ENCODE measurements around the gene USP17L13. TPM values are rescaled to one million over a fixed set of nuclear protein-coding genes. Genes with fewer than 3 reads are reported as not detected.
"Not testable (repeated sequence)": the region's sequence is repeated elsewhere in the genome, so short reads cannot be mapped to it uniquely, and the experiment has no call there.

Gene USP17L13
- not detected for total RNA-seq

- not testable (repeated sequence) for DNase-seq (ENCODE audit: low spot score)
Measured at GRCh38 chr4:9224596-9224995, at the start of gene USP17L13. Gene USP17L13 (plus strand): TSS chr4:9224896. CDS start chr4:9224896, 0 bp downstream.

DNA sequence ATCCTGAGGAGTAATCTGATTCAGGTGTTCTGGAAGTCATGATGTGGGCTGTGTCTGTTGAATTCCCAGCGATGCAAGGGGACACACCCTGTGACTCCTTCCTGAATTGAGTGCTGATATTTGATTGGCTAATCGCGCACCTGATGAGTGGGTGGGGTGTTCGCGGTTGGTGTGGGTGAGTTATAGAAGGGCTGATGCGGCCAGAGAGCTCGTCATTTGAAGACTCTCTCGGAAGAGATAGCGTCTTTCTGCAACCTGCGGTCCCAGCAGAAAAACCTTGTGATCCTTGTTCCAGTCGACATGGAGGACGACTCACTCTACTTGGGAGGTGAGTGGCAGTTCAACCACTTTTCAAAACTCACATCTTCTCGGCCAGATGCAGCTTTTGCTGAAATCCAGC lies 14.3 kb upstream of the USP17L13 start, which contains the start of gene USP17L10:
TSS of gene USP17L10 (plus strand) at position 301 of the 400 bp plus-strand sequence. CDS start at position 301, 0 bp downstream.
- DNase-seq (ENCODE audit: low spot score) = not testable (repeated sequence)

DNA sequence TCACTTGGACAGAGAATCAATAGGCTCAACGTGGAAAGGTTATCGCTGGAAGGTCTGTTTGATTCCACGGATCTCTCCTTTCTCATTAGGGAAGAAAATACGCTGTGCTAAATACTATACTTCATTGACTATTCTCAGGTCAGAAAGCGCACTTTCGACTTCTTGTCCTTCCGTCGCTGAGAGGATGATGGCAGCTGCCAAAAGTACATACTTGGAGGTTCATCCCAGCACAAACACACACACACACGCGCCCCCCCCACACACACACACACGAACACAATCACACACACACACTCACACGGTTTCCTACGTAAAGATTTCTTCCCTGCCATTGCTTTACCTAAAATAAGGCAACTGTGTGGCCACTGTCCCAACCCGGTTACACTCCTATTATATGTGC lies 10.0 kb upstream of the USP17L13 start:
- DNase-seq (ENCODE audit: low spot score) = peak; percentile 33

DNA sequence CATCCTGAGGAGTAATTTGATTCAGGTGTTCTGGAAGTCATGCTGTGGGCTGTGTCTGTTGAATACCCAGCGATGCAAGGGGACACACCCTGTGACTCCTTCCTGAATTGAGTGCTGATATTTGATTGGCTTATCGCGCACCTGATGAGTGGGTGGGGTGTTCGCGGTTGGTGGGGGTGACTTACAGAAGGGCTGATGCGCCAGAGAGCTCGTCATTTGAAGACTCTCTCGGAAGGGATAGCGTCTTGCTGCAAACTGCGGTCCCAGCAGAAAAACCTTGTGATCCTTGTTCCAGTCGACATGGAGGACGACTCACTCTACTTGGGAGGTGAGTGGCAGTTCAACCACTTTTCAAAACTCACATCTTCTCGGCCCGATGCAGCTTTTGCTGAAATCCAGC lies 9.6 kb upstream of the USP17L13 start, which contains the start of gene USP17L11:
TSS of gene USP17L11 (plus strand) at position 301 of the 400 bp plus-strand sequence. CDS start at position 301, 0 bp downstream.
- not testable (repeated sequence) for DNase-seq (ENCODE audit: low spot score)

DNA sequence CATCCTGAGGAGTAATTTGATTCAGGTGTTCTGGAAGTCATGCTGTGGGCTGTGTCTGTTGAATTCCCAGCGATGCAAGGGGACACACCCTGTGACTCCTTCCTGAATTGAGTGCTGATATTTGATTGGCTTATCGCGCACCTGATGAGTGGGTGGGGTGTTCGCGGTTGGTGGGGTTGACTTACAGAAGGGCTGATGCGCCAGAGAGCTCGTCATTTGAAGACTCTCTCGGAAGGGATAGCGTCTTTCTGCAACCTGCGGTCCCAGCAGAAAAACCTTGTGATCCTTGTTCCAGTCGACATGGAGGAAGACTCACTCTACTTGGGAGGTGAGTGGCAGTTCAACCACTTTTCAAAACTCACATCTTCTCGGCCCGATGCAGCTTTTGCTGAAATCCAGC lies 4.8 kb upstream of the USP17L13 start, which contains the start of gene USP17L12:
TSS of gene USP17L12 (plus strand) at position 301 of the 400 bp plus-strand sequence. CDS start at position 301, 0 bp downstream.
- not testable (repeated sequence) for DNase-seq (ENCODE audit: low spot score)

- peak; percentile 20 for DNase-seq (ENCODE audit: low spot score)
Measured at GRCh38 chr4:9230249-9230648, 5.6 kb downstream of the USP17L13 start.

- not testable (repeated sequence) for DNase-seq (ENCODE audit: low spot score)
Measured at GRCh38 chr4:9234085-9234484, 9.4 kb downstream of the USP17L13 start, which contains the start of gene USP17L15. Gene USP17L15 (plus strand): TSS chr4:9234385. CDS start chr4:9234385, 0 bp downstream.

- peak; percentile 35 for DNase-seq (ENCODE audit: low spot score)
Measured at GRCh38 chr4:9238461-9238860, 13.8 kb downstream of the USP17L13 start.

- not testable (repeated sequence) for DNase-seq (ENCODE audit: low spot score)
Measured at GRCh38 chr4:9243579-9243978, 18.9 kb downstream of the USP17L13 start, which contains the start of gene USP17L17. Gene USP17L17 (plus strand): TSS chr4:9243879. CDS start chr4:9243879, 0 bp downstream.

DNA sequence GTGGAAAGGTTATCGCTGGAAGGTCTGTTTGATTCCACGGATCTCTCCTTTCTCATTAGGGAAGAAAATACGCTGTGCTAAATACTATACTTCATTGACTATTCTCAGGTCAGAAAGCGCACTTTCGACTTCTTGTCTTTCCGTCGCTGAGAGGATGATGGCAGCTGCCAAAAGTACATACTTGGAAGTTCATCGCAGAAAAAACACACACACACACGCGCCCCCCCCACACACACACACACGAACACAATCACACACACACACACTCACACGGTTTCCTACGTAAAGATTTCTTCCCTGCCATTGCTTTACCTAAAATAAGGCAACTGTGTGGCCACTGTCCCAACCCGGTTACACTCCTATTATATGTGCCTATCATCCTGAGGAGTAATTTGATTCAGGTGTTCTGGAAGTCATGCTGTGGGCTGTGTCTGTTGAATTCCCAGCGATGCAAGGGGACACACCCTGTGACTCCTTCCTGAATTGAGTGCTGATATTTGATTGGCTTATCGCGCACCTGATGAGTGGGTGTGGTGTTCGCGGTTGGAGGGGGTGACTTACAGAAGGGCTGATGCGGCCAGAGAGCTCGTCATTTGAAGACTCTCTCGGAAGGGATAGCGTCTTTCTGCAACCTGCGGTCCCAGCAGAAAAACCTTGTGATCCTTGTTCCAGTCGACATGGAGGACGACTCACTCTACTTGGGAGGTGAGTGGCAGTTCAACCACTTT lies 23.4 kb downstream of the USP17L13 start, which contains the start of gene USP17L18:
TSS of gene USP17L18 (plus strand) at position 678 of the 728 bp plus-strand sequence. CDS start at position 678, 0 bp downstream.
- peak; percentile 44 for DNase-seq (ENCODE audit: low spot score)

DNA sequence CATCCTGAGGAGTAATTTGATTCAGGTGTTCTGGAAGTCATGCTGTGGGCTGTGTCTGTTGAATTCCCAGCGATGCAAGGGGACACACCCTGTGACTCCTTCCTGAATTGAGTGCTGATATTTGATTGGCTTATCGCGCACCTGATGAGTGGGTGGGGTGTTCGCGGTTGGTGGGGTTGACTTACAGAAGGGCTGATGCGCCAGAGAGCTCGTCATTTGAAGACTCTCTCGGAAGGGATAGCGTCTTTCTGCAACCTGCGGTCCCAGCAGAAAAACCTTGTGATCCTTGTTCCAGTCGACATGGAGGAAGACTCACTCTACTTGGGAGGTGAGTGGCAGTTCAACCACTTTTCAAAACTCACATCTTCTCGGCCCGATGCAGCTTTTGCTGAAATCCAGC lies 28.4 kb downstream of the USP17L13 start, which contains the start of gene USP17L19:
TSS of gene USP17L19 (plus strand) at position 301 of the 400 bp plus-strand sequence. CDS start at position 301, 0 bp downstream.
- not testable (repeated sequence) for DNase-seq (ENCODE audit: low spot score)

GRCh38 chr4:9257824-9258223 lies 33.1 kb downstream of the USP17L13 start, which contains the start of gene USP17L20:
Gene USP17L20 (plus strand): TSS chr4:9258124. CDS start chr4:9258124, 0 bp downstream.
- not testable (repeated sequence) for DNase-seq (ENCODE audit: low spot score)

DNA sequence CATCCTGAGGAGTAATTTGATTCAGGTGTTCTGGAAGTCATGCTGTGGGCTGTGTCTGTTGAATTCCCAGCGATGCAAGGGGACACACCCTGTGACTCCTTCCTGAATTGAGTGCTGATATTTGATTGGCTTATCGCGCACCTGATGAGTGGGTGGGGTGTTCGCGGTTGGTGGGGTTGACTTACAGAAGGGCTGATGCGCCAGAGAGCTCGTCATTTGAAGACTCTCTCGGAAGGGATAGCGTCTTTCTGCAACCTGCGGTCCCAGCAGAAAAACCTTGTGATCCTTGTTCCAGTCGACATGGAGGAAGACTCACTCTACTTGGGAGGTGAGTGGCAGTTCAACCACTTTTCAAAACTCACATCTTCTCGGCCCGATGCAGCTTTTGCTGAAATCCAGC lies 37.9 kb downstream of the USP17L13 start, which contains the start of gene USP17L21:
TSS of gene USP17L21 (plus strand) at position 301 of the 400 bp plus-strand sequence. CDS start at position 301, 0 bp downstream.
- DNase-seq (ENCODE audit: low spot score) = not testable (repeated sequence)

DNA sequence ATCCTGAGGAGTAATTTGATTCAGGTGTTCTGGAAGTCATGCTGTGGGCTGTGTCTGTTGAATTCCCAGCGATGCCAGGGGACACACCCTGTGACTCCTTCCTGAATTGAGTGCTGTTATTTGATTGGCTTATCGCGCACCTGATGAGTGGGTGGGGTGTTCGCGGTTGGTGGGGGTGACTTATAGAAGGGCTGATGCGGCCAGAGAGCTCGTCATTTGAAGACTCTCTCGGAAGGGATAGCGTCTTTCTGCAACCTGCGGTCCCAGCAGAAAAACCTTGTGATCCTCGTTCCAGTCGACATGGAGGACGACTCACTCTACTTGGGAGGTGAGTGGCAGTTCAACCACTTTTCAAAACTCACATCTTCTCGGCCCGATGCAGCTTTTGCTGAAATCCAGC lies 42.6 kb downstream of the USP17L13 start, which contains the start of gene USP17L22:
TSS of gene USP17L22 (plus strand) at position 301 of the 400 bp plus-strand sequence. CDS start at position 301, 0 bp downstream.
- not testable (repeated sequence) for DNase-seq (ENCODE audit: low spot score)

DNA sequence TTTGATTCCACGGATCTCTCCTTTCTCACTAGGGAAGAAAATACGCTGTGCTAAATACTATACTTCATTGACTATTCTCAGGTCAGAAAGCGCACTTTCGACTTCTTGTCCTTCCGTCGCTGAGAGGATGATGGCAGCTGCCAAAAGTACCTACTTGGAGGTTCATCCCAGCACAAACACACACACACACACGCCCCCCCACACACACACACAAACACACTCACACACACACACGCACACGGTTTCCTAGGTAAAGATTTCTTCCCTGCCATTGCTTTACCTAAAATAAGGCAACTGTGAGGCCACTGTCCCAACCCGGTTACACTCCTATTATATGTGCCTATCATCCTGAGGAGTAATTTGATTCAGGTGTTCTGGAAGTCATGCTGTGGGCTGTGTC lies 47.0 kb downstream of the USP17L13 start:
- DNase-seq (ENCODE audit: low spot score) = peak; percentile 50

Other genes starting within 250 kb of the USP17L13 start
- not detected for gene FAM90A26, start 54.5 kb upstream of the USP17L13 start, total RNA-seq
- not detected for gene USP17L10, start 14.2 kb upstream of the USP17L13 start, total RNA-seq
- gene USP17L11, start 9.5 kb upstream of the USP17L13 start, total RNA-seq = 0.29 TPM
- gene USP17L12, start 4.7 kb upstream of the USP17L13 start, total RNA-seq = not detected
- gene USP17L15, start 9.5 kb downstream of the USP17L13 start, total RNA-seq = not detected
- gene USP17L17, start 19.0 kb downstream of the USP17L13 start, total RNA-seq = not detected
- 0.29 TPM for gene USP17L18, start 23.7 kb downstream of the USP17L13 start, total RNA-seq
- gene USP17L19, start 28.5 kb downstream of the USP17L13 start, total RNA-seq = not detected
- not detected for gene USP17L20, start 33.2 kb downstream of the USP17L13 start, total RNA-seq
- not detected for gene USP17L21, start 38.0 kb downstream of the USP17L13 start, total RNA-seq
- not detected for gene USP17L22, start 42.7 kb downstream of the USP17L13 start, total RNA-seq
- gene USP17L24, start 100.3 kb downstream of the USP17L13 start, total RNA-seq = not detected
- gene USP17L25, start 105.0 kb downstream of the USP17L13 start, total RNA-seq = not detected
- gene USP17L26, start 109.8 kb downstream of the USP17L13 start, total RNA-seq = not detected
- gene USP17L5, start 114.5 kb downstream of the USP17L13 start, total RNA-seq = not detected
- not detected for gene USP17L27, start 119.3 kb downstream of the USP17L13 start, total RNA-seq
- gene USP17L28, start 124.0 kb downstream of the USP17L13 start, total RNA-seq = not detected
- gene USP17L29, start 128.7 kb downstream of the USP17L13 start, total RNA-seq = not detected
- not detected for gene USP17L30, start 138.2 kb downstream of the USP17L13 start, total RNA-seq
- gene DEFB131A, start 219.5 kb downstream of the USP17L13 start, total RNA-seq = not detected

All from ureter (tissue), 1 donor.